Fibroblast of lung (primary cell): ENCODE results near the gene ELAVL1. TPM values are rescaled to one million over a fixed set of nuclear protein-coding genes. Genes with fewer than 3 reads are reported as not detected.

Source experiments
- DNase-seq, 2 donors: peaks; one replicate each; pipeline versions ENCODE4 v3.0.0 to v3.0.0-alpha.2; 2010; ENCODE audit warnings: low read depth in 2 of 2
- H2AFZ ChIP-seq: 2 replicates; pipeline ENCODE4 v1.5.1; 2012; ENCODE audit warnings: low read length, control low read depth, inconsistent platforms
- H3K27ac ChIP-seq: 2 replicates; pipeline ENCODE4 v1.5.1; 2011; ENCODE audit warnings: low read length, control low read depth; ENCODE audit not compliant: insufficient read depth
- H3K27me3 ChIP-seq: 2 replicates; pipeline ENCODE4 v1.5.1; 2011; ENCODE audit warnings: mild to moderate bottlenecking, low read length; ENCODE audit not compliant: control insufficient read depth, insufficient read depth
- H3K36me3 ChIP-seq: 2 replicates; pipeline ENCODE4 v1.5.1; 2011; ENCODE audit warnings: low read length; ENCODE audit not compliant: control insufficient read depth, insufficient read depth
- H3K4me1 ChIP-seq: 2 replicates; pipeline ENCODE4 v1.5.1; 2011; ENCODE audit warnings: low read length; ENCODE audit not compliant: control insufficient read depth, insufficient read depth; ENCODE audit errors: extremely low read depth
- H3K4me2 ChIP-seq: 2 replicates; pipeline ENCODE4 v1.5.1; 2011; ENCODE audit warnings: low read length, control low read depth; ENCODE audit not compliant: insufficient read depth; ENCODE audit errors: extremely low read depth
- H3K4me3 ChIP-seq, 4 experiments: fragments of 200-600 bp in 1 of 4; sonication (generic) in 1 of 4; replicated peaks in 1 of 4; 2 replicates each; pipeline ENCODE4 v1.5.1; 2011 to 2016; ENCODE audit warnings: low read length in 4 of 4, low read depth in 3 of 4, mild to moderate bottlenecking in 3 of 4, control low read depth in 2 of 4, inconsistent platforms in 1 of 4, mixed read lengths in 1 of 4; ENCODE audit not compliant: insufficient read depth in 1 of 4; ENCODE audit errors: control extremely low read depth in 1 of 4
- H3K79me2 ChIP-seq: 2 replicates; pipeline ENCODE4 v1.5.1; 2012; ENCODE audit warnings: mild to moderate bottlenecking, low read length, inconsistent platforms; ENCODE audit not compliant: control insufficient read depth, insufficient read depth
- H3K9ac ChIP-seq: 2 replicates; pipeline ENCODE4 v1.5.1; 2011; ENCODE audit warnings: mild to moderate bottlenecking, low read length, control low read depth; ENCODE audit not compliant: insufficient read depth
- H3K9me3 ChIP-seq: 2 replicates; pipeline ENCODE4 v1.5.1; 2012; ENCODE audit warnings: low read depth, low read length; ENCODE audit not compliant: control insufficient read depth, insufficient read depth
- H4K20me1 ChIP-seq: 2 replicates; pipeline ENCODE4 v1.5.1; 2011; ENCODE audit warnings: low read length; ENCODE audit not compliant: control insufficient read depth, insufficient read depth; ENCODE audit errors: extremely low read depth
- EZH2 ChIP-seq: IDR thresholded peaks from 2 replicates; pipeline ENCODE4 v1.5.1; 2012; ENCODE audit warnings: low read length, control low read depth, mild to moderate bottlenecking; ENCODE audit errors: missing control alignments
- polyA plus RNA-seq, 2 donors: library from polyadenylated mRNA; depleted of rRNA in 1 of 2; stranded (reverse) in 1 of 2; unstranded in 1 of 2; fragments of >200 nt; gene quantifications; 2 replicates each; pipeline ENCODE4 v1.2.1, GENCODE V29; 2011 to 2012; ENCODE audit warnings: missing spikeins in 1 of 2
- total RNA-seq: library from RNA; depleted of rRNA; stranded (reverse); fragments of >200 nt; gene quantifications from 2 replicates; pipeline ENCODE4 v1.2.1, GENCODE V29; 2014
- TF ChIP-seq, protein P1 (sequence below), 2 donors: IDR thresholded peaks in 1 of 2; conservative IDR thresholded peaks in 1 of 2; 1 replicate in 1 of 2; 2 replicates in 1 of 2; pipeline ENCODE4 v1.5.1; 2011 to 2012; ENCODE audit warnings: low read length in 2 of 2, control low read depth in 1 of 2, inconsistent platforms in 1 of 2, low read depth in 1 of 2, mild to moderate bottlenecking in 1 of 2

ELAVL1 gene
- total and polyA plus RNA-seq, 2 donors (not counting 1 experiment from before 2014, with no cell fraction given) = 15.2 to 61.6 TPM

DNA sequence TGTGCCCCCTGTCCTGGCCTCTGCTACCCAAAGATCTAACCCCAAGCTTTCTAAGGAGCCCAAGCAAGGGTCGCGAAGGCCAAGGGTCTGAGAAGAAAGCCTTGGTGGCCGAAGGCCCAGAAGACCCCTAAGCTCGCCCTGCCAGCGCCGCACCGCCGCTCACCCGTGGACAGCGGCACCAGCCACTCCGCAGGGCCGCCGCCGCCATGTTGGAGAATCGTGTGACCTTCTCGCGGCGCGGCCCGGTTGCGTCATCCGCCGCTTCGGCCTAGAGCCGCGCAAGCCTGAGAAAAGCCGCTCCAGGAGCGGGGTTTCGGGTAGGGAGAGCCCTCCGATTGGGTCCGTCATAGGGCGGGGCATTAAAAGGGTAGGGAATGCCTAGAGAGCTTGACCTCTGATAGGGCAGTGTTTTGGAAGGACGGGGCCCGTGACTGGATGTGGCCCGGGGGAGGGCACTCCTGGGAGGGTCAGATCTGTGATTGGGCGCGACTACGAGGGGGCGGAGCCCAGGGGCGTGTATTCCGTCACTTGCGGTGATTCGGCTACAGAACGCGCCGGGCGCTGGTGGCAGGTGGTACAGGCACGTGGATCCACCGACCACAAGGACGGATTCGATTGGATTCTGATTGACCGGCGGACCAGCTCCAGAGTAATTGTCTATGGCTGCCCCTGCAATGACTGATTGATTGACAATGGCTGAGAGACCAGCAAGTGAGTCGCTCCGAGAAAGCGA is 61.8 kb downstream of the ELAVL1 start, which contains the start of gene TIMM44:
Gene TIMM44, minus strand, starts transcription at position 223 of the 733 bp plus-strand sequence. Its CDS starts 15 bp downstream, at position 208.
- no peak for TF ChIP-seq EZH2
- TF ChIP-seq, protein P1, sequence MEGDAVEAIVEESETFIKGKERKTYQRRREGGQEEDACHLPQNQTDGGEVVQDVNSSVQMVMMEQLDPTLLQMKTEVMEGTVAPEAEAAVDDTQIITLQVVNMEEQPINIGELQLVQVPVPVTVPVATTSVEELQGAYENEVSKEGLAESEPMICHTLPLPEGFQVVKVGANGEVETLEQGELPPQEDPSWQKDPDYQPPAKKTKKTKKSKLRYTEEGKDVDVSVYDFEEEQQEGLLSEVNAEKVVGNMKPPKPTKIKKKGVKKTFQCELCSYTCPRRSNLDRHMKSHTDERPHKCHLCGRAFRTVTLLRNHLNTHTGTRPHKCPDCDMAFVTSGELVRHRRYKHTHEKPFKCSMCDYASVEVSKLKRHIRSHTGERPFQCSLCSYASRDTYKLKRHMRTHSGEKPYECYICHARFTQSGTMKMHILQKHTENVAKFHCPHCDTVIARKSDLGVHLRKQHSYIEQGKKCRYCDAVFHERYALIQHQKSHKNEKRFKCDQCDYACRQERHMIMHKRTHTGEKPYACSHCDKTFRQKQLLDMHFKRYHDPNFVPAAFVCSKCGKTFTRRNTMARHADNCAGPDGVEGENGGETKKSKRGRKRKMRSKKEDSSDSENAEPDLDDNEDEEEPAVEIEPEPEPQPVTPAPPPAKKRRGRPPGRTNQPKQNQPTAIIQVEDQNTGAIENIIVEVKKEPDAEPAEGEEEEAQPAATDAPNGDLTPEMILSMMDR (conservative IDR thresholded peaks at IDR 0.05 in 1 of 2, IDR thresholded peaks at IDR 0.05 in 1 of 2; ENCODE audit: low read depth in 1 of 2, low read length in 2 of 2) = no peak
- peaks cover 6% of the 10 kb centered on the region for H3K36me3 ChIP-seq

GRCh38 chr19:7942981-7943443 is 62.4 kb downstream of the ELAVL1 start:
- Histone ChIP-seq H3K79me2 (peaks cover 13% of the 10 kb centered on the region), H3K4me1 (no peaks in the 10 kb centered on the region)
- no peak for DNase-seq

More for the DNA sequence above, 61.8 kb downstream of the ELAVL1 start, which contains the start of gene TIMM44:
- H3K4me3 ChIP-seq = peak within 1 kb of the TSS; percentile 76 to 97 (median 96)
- H3K4me1 ChIP-seq = no peaks in the 10 kb centered on the region
- peak within 1 kb of the TSS; percentile 95 for H3K4me2 ChIP-seq
- no peaks in the 10 kb centered on the region for H4K20me1 ChIP-seq
- no peaks in the 10 kb centered on the region for H3K27me3 ChIP-seq
- H3K9me3 ChIP-seq = no peaks in the 10 kb centered on the region
- H3K79me2 ChIP-seq = peaks cover 13% of the 10 kb centered on the region
- peak within 1 kb of the TSS; percentile 84 for H3K9ac ChIP-seq
- peak; percentile 99 for DNase-seq
- H3K27ac ChIP-seq = peak within 1 kb of the TSS; percentile 88
- peak within 1 kb of the TSS; percentile 78 for H2AFZ ChIP-seq

More at GRCh38 chr19:7942981-7943443, 62.4 kb downstream of the ELAVL1 start:
- no peak for TF ChIP-seq EZH2
- TF ChIP-seq, protein P1 (conservative IDR thresholded peaks at IDR 0.05 in 1 of 2, IDR thresholded peaks at IDR 0.05 in 1 of 2; ENCODE audit: low read depth in 1 of 2, low read length in 2 of 2) = no peak
- H3K9ac ChIP-seq = peak overlapping the region; percentile 84
- H4K20me1 ChIP-seq = no peaks in the 10 kb centered on the region
- peaks cover 6% of the 10 kb centered on the region for H3K36me3 ChIP-seq
- no peaks in the 10 kb centered on the region for H3K9me3 ChIP-seq
- peak overlapping the region; percentile 76 to 97 (median 96) for H3K4me3 ChIP-seq
- peak overlapping the region; percentile 88 for H3K27ac ChIP-seq
- H3K4me2 ChIP-seq = peak overlapping the region; percentile 89
- peak overlapping the region; percentile 50 for H2AFZ ChIP-seq
- H3K27me3 ChIP-seq = no peaks in the 10 kb centered on the region
